Embryonic facial prominence (tissue), 1 donor: ENCODE measurements around the gene MAGEA3.
"Not testable (repeated sequence)": the region's sequence is repeated elsewhere in the genome, so short reads cannot be mapped to it uniquely, and the experiment has no call there.

Experiments used
- DNase-seq: peaks from one replicate; pipeline ENCODE4 v3.0.0-alpha.2; 2016; ENCODE audit errors: extremely low spot score

The MAGEA3 gene, protein sequence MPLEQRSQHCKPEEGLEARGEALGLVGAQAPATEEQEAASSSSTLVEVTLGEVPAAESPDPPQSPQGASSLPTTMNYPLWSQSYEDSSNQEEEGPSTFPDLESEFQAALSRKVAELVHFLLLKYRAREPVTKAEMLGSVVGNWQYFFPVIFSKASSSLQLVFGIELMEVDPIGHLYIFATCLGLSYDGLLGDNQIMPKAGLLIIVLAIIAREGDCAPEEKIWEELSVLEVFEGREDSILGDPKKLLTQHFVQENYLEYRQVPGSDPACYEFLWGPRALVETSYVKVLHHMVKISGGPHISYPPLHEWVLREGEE

DNA sequence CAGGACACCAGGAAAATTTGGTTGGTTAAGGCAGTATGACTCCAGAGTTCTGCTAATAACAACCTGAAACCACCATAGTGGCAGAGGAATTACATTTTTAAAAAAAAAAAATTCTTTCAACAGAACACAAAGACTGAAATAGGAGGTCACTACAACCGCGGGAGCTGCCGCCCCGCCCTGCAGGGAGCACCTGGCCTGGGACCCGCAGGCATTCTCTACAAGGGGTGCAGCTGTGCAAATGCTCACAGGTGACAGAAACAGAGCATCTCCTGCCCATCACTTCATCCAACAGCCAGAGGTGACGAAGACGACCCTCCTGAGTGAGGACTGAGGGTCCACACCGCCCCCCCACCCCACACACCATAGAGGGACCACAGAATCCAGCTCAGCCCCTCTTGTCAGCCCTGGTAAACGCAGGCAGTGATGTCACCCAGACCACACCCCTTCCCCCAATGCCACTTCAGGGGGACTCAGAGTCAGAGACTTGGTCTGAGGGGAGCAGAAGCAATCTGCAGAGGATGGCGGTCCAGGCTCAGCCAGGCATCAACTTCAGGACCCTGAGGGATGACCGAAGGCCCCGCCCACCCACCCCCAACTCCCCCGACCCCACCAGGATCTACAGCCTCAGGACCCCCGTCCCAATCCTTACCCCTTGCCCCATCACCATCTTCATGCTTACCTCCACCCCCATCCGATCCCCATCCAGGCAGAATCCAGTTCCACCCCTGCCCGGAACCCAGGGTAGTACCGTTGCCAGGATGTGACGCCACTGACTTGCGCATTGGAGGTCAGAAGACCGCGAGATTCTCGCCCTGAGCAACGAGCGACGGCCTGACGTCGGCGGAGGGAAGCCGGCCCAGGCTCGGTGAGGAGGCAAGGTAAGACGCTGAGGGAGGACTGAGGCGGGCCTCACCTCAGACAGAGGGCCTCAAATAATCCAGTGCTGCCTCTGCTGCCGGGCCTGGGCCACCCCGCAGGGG is at the start of gene MAGEA3:
Gene MAGEA3 (plus strand): TSS at position 843 of the 980 bp plus-strand sequence. CDS start 2,039 bp downstream, outside the sequence.
- not testable (repeated sequence) for DNase-seq

DNA sequence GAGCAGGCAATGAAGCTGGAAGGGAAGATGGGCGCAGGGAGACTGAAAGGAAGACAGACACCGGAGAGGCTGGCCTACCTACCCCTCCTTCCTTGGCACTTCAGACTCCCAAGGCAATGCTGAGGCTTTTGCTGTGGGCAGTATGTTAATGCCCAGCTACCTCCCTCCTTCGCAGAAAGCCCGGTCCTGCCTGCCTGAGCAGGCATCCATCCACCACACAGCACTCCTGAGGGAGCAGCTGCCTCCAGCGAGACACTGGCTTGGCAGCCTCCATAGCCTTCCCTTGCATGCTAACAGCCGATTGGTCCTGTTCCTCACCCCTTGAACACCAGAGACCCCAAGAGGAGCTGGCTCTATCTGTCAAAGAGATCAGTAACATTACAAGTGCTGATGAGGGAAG is 46.5 kb upstream of the MAGEA3 start:
- no peak for DNase-seq

DNA sequence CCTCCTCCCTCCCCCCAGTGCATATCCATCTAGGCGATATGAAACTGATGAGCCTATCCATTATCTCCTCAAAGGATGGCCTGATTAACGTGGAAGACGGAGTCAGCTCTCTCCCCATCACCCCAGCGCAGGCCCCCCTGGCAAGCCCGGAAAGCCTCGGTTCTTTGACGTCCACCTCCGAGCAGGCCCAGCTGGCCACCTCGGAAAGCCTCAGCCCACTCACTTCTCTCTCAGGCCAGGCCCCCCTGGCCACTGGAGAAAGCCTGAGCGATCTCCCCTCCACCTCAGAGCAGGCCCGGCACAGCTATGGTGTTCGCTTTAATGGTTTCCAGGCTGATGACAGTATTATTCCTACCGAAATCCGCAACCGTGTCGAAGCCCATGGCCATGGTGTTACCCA is 46.1 kb upstream of the MAGEA3 start:
- no peak for DNase-seq

DNA sequence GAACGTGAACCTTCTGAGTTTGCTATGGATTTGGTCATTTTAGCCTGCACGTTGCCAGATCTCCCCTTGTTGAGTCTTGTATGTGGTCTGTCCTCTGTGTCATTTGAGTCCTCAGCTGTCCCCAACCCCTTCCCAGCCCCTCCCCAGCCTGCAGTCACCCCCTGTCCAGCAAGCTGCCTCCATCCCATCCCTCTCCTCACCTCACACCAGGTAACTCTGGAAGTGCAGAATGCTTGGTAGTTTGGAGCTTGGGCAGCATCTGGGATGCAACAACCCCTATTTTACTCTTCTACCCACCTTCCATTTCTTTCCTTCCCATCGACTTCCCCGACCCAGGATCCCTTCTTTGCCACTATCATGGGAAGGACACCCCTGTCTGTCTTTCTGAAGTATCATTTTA is 42.5 kb upstream of the MAGEA3 start:
- DNase-seq: no peak

DNA sequence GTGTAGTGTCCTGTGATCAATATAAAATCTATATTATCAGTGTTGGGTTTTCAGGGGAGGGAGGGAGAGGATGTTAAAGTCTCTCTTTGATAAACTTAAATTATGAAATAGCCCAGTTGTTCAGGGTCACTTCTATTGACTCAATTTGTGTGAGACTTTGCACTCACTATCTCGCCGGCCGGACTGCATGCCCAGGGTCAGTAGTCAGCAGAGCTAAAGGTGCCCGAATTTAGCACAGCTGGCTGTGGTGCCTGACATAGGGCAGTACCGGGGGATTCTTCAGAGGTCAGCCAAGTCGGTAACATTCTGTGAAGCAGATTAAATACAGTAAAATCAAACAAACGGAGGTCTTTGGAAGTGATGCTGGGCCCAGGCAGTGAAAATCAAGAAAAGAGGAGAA is 41.7 kb upstream of the MAGEA3 start:
- DNase-seq: no peak

DNA sequence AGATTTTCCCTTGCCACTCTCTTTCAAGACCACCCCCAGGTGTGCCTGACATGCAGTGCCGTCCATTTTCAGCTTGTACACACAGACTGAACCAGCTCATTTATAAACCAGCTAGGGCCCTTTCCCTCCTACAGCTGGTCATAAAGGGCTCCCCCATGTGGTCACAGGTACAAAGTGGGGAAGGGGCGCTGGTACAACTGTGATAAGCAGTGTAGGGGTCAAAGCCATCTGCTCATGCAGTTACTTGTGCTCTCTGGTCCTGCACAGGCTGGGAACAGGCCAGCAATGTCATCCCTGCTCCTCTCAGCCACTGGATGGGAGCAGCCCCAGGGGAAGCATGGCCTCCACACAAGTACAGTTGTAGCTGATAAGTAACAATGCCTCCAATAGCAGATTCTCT is 40.3 kb upstream of the MAGEA3 start:
- no peak for DNase-seq

DNA sequence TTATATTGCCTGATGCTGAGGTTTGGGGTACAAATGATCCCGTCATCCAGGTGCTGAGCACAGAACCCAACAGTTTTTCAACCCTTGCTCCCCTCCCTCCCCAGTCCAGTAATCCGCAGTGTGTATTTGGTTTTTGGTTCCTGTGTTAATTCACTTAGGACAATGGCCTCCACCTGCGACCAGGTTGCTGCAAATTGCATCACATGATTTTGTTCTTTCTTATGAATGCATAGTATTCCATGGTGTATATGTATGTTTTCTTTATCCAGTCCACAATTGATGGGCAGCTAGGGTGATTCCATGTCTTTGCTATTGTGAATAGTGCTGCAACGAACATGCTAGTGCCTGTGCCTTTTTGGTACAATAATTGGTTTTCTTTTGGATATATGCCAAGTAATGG is 35.5 kb upstream of the MAGEA3 start:
- no peak for DNase-seq

DNA sequence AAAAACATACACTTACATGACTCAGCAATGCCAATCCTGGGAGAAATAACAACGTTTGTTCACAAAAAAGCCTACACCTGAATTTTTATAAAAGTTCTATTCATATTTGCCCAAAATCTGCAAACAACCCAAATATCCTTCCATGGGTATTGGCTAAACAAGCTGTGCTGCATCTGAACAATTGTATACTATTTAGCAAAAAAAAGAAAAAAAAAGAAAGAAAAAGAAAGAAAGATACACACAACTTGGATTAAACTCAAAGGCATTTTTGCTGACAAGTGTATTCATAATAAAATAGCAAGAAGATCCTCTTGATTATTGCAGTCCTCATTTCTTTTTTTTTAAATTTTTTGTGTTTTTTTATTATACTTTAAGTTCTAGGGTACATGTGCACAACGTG is 24.5 kb upstream of the MAGEA3 start:
- no peak for DNase-seq

DNA sequence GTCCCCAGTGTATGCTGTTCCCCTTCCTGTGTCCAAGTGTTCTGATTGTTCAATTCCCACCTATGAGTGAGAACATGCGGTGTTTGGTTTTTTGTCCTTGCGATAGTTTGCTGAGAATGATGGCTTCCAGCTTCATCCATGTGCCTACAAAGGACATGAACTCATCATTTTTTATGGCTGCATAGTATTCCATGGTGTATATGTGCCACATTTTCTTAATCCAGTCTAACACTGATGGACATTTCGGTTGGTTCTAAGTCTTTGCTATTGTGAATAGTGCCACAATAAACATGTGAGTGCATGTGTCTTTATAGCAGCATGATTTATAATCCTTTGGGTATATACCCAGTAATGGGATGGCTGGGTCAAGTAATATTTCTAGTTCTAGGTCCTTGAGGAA is 23.9 kb upstream of the MAGEA3 start:
- not testable (repeated sequence) for DNase-seq

DNA sequence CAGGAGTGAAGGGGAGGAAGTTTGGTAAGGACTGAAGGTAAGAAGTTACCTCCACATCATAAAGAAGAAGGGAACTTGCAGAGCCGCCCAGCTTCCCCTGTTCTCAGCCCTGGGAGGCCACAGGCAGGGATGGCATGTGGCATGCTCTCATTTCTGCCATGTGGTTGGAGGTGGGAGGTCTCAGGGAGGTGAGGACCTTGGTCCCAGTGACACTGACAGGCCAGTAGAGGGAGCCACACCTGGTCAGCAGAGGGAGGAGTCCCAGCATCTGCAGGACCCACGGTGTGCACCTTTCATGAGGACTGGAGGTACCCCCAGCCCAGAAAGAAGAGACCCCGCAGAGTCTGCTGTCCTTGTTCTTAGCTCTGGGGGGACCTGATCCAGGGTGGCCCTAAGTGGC is 17.6 kb upstream of the MAGEA3 start:
- not testable (repeated sequence) for DNase-seq

DNA sequence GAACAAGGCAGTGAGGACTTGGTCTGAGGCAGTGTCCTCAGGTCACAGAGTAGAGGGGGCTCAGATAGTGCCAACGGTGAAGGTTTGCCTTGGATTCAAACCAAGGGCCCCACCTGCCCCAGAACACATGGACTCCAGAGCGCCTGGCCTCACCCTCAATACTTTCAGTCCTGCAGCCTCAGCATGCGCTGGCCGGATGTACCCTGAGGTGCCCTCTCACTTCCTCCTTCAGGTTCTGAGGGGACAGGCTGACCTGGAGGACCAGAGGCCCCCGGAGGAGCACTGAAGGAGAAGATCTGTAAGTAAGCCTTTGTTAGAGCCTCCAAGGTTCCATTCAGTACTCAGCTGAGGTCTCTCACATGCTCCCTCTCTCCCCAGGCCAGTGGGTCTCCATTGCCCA is 1.8 kb downstream of the MAGEA3 start:
- not testable (repeated sequence) for DNase-seq

DNA sequence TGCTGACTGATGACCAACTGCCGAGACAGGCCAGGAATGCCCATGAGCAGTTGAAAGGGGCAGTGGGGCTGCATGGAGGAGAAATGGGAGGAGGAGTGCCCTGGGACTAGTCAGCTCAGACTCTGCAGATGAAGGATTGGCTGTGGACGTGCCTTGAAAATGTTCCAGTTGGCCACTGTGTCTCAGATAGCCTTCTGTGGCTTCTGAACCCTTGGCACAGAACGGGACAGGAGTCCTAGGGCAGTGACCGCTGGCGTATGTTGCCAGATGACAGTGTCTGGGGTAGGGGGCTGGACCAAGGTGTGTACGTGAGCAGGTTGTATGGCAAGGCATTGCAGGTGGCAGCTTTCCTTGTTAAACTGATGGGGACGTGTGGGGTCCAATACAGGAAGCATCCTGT is 7.9 kb downstream of the MAGEA3 start:
- DNase-seq: not testable (repeated sequence)

DNA sequence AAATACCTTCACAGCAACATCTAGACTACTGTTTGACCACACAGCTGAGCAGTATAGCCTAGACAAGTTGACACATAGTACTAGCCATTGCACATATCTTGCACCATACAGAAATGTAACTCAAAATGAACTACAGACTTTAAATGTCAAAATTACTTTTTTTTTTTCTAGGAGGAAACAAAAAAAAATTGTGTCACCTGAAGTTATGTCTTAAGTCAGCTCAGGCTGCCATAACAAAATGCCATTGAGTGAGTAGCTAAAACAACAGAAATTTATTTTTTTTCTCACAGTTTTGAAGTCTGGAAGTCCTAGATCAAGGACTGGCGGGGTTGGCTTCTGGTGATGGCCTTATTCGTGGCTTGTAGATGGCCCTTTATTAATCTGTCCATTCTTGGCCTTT is 10.6 kb downstream of the MAGEA3 start, which contains the start of gene CSAG2:
Gene CSAG2 (minus strand): TSS at position 101 of the 400 bp plus-strand sequence. CDS start 161 bp downstream, outside the sequence.
- not testable (repeated sequence) for DNase-seq

DNA sequence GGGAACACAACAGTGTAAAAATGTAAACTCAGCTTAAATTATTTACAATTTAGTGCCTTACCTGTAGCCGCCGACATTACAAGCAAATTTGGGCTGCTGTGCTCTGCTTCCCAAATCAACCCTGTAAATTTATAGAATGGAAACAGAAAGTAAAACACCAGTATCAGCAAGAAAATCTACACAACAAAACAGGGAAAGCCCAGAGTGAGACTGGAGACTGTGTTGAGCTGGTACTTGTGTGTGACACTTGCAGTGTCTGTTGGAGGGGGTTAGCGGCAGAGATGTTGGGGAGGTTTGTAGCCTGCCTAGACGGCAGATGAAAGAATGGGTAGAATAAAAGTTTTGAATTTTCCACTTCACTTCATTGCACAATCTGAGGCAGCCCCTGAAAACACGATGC is 14.6 kb downstream of the MAGEA3 start:
- DNase-seq: not testable (repeated sequence)

DNA sequence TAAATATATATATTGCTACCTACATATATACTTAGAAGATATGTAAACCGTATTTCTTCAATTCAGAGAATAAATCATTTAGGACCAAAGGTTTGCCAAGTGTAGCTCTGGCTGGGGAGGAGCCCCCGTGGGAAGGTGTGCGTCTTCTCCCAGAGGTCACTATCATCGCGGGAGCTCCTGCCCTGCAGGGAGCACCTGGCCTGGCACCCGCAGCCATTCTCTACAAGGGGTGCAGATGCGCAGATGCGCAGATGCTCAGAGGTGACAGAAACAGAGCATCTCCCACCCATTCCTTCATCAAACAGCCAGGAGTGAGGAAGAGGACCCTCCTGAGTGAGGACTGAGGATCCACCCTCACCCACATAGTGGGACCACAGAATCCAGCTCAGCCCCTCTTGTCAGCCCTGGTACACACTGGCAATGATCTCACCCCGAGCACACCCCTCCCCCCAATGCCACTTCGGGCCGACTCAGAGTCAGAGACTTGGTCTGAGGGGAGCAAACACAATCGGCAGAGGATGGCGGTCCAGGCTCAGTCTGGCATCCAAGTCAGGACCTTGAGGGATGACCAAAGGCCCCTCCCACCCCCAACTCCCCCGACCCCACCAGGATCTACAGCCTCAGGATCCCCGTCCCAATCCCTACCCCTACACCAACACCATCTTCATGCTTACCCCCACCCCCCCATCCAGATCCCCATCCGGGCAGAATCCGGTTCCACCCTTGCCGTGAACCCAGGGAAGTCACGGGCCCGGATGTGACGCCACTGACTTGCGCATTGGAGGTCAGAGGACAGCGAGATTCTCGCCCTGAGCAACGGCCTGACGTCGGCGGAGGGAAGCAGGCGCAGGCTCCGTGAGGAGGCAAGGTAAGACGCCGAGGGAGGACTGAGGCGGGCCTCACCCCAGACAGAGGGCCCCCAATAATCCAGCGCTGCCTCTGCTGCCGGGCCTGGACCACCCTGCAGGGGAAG is 15.5 kb downstream of the MAGEA3 start, which contains the start of gene MAGEA2B:
Gene MAGEA2B (plus strand): TSS at position 814 of the 973 bp plus-strand sequence. CDS start 2,479 bp downstream, outside the sequence.
- not testable (repeated sequence) for DNase-seq

DNA sequence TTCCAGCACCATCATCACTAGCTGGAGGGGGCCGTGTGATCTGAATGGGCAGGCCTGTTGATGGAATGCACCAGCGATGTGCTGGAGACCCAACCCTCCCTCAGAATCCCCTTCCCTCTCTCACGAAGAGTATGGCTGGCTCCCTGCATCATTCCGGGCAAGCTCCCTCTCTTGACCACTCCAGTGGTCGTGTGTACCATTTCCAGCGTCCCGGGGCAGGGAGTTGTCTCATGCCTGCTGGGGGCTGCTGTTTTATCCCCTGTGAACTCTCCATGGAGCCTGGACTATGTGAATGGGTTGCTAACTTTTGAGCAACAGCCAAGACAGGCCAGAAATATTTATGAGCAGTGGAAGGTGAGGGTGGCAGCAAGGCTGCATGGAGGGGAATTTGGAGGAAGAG is 26.8 kb downstream of the MAGEA3 start:
- DNase-seq: no peak

DNA sequence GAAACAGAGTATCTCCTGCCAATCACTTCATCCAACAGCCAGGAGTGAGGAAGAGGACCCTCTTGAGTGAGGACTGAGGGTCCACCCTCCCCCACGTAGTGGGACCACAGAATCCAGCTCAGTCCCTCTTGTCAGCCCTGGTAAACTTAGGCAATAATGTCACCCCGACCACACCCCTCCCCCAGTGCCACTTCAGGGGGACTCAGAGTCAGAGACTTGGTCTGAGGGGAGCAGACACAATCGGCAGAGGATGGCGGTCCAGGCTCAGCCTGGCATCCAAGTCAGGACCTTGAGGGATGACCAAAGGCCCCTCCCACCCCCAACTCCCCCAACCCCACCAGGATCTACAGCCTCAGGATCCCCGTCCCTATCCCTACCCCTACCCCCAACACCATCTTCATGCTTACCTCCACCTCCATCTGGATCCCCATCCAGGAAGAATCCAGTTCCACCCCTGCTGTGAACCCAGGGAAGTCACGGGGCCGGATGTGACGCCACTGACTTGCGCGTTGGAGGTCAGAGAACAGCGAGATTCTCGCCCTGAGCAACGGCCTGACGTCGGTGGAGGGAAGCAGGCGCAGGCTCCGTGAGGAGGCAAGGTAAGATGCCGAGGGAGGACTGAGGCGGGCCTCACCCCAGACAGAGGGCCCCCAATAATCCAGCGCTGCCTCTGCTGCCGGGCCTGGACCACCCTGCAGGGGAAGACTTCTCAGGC is 34.8 kb downstream of the MAGEA3 start, which contains the start of the genes CSAG1 and MAGEA12:
Gene CSAG1 (minus strand): TSS at position 461 of the 715 bp plus-strand sequence. CDS start 1,261 bp downstream, outside the sequence.
Gene MAGEA12 (plus strand): TSS at position 497 of the 715 bp plus-strand sequence. CDS start 2,405 bp downstream, outside the sequence.
- DNase-seq: no peak

DNA sequence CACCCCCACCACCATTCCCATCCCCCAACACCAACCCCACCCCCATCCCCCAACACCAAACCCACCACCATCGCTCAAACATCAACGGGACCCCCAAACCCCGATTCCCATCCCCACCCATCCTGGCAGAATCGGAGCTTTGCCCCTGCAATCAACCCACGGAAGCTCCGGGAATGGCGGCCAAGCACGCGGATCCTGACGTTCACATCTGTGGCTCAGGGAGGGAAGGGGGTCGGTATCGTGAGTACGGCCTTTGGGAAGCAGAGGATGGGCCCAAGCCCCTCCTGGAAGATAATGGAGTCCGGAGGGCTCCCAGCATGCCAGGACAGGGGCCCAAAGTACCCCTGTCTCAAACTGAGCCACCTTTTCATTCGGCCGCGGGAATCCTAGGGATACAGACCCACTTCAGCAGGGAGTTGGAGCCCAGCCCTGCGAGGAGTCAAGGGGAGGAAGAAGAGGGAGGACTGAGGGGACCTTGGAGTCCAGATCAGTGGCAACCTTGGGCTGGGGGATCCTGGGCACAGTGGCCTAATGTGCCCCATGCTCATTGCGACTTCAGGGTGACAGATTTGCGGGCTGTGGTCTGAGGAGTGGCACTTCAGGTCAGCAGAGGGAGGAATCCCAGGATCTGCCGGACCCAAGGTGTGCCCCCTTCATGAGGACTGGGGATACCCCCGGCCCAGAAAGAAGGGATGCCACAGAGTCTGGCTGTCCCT is 35.7 kb downstream of the MAGEA3 start:
- not testable (repeated sequence) for DNase-seq

DNA sequence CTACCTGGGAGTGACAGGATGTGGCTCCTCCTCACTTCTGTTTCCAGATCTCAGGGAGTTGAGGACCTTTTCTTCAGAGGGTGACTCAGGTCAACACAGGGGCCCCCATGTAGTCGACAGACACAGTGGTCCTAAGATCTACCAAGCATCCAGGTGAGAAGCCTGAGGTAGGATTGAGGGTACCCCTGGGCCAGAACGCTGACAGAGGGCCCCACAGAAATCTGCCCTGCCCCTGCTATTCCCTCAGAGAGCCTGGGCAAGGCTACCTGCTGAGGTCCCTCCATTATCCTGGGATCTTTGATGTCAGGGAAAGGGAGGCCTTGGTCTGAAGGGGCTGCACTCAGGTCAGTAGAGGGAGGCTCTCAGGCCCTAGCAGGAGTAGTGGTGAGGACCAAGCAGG is 36.5 kb downstream of the MAGEA3 start:
- DNase-seq: no peak
